Bone marrow (tissue), 2 donors: ENCODE results near the gene DISP3.

Experiments
- DNase-seq, 2 donors: peaks; one replicate each; lab custom pipeline; 2025; lab: John Stamatoyannopoulos, UW

The DISP3 gene

GRCh38 chr1:11487196-11487751 is 8.3 kb downstream of the DISP3 start:
- no peak for DNase-seq

DNA sequence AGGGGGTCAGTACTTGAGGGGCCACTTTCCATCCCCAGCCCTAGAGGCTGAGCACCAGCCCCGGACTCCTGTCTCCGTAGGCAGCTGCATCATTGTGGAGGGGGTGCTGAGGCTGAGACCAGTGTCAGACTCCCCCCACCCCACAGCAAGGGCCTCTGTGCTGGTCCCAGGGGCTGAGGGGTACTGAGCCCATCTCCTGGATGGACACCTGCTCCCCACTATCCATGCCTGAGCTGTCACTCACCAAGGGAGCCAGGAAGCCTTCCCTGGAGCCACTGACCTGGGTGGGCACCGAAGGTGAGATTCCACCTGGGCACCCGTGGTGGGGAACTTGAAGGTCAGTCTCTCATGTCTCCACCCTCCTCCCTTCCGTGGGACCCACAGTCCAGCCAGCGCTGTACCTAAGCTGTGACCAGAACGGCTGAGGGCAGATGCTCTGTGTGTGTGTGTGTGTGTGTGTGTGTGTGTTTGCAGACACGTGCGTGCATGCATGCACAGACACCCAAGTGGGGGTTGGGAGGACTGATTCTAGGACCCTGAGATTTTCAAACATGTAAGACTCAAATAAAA is 9.3 kb downstream of the DISP3 start:
- DNase-seq, result no peak

DNA sequence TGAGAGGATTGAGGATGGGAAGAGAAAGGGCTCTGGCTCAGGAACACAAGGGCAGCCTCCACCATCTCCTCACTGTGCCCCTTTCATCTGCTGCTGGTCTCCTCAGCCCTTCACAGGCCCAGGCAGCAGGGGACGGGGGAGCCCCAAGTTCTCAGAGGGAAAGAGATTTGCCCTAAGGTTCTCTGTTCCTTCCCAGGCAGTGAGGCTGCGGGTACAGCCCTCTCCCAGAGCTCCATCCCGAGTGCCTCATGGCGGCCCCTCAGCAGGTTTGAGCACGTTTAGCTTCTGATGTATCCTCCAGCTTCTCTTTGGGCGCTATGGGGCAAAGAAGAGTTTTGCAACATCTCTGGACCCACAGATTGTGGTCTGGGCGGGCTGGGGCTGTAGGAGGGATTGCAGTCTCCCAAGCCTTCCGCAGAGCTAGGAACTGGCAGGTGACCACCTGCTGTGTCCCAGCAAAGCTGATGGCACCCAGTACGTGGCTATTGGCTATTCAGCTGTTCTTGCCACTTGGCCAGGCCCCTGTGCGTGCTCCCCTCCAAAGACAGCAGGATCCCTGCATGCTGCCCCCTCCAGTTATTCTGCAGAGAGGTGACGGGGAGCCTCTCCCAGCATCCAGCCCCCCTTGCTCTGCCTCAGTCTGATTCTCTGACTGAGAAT is 10.1 kb downstream of the DISP3 start:
- no peak for DNase-seq

- no peak for DNase-seq
Observed at GRCh38 chr1:11492235-11492634, 13.3 kb downstream of the DISP3 start.

DNA sequence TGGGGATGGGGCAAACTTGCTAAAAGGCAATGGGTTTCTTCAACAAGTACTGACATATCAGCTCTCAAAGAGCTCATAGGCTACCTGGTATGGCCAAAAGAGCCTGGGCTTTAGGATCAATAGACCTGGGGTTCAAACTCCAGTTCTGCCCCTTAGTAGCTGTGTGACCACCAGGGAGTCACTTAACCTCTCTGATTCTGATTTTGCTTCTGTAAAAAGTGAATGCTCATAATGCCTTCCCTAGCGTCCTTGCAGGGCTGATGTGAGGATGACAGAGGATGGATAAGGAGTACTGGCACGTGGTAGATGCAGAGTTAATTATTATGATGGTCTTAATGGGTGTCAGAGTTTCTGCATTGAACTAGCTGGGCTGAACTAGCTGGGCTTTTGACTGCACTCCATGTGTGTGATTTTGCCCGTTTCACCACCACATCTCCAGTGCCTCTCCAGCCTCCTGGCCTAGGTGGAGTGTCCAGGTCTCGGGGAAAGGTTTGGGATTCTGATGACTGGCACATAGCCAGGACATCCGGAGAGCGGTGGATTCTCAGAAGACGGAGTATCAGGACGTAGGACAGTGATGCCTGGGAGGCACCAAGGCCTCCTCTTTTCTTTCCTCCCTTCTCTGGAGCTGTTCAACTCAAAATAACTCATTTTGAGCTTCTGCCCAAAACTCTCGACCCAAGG is 15.2 kb downstream of the DISP3 start:
- no peak for DNase-seq

DNA sequence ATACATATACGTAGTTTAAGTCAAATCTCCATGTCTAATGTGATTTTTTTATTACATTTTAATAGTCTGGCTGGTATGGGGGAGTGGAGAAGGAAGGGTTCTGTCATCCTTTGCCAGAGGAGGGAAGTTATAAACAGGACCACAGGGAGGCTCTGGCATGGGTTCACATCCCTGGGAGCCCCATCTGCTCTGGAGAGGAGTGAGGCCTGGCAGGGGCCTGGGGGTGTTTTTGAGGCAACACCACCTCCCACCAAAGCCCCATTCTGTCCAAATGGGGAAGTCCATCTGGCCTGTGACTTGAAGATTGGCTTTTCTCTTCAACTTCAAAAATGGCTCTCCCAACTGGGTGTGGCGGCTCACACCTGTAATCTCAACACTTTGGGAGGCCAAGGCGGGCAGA is 15.8 kb downstream of the DISP3 start:
- DNase-seq, result no peak

GRCh38 chr1:11495579-11495978 is 16.6 kb downstream of the DISP3 start:
- no peak for DNase-seq

GRCh38 chr1:11496551-11497080 is 17.7 kb downstream of the DISP3 start:
- DNase-seq, result no peak

DNA sequence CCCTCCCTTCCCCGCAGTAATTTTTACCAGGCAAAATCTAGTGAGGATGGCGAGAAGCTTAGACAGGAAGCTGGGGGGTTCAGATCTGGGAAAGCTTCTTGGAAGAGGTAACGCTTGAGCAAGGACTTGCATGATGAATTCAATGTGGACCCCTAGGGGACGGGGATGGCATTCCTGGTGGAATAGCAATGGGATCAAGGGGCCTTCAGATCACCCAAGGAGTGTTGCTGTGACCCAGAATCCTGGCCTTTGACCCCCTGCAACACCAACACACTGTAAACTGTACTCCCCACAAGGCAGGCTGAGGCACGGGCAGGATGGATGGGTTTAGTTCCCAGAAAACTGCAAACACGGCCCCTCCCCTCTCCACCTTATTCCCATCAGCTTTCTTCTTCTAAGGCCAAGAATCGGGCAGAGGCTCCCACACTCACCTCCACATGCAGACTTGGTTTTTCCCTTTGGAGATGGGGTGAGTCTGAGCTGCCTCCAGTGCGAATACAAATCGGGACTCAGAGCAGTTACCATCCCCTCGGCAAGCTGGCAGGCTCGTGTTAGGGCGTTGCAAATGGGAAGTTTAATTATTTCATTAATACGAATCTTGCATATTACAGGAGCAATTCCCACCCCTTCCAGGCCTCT is 20.1 kb downstream of the DISP3 start:
- no peak for DNase-seq

- DNase-seq, result no peak
Observed at GRCh38 chr1:11499601-11500331, 20.8 kb downstream of the DISP3 start.

DNA sequence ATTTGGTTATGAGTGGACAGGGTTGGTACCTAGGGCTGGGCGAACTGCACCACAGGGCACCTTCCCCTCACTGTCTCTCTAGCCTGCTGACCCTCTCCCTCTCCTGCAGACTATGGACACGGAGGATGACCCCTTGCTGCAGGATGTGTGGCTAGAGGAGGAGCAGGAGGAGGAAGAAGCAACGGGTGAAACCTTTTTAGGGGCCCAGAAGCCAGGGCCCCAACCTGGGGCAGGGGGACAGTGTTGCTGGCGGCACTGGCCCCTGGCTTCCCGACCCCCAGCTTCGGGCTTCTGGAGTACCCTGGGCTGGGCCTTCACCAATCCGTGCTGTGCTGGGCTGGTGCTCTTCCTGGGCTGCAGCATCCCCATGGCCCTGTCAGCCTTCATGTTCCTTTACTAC is 21.9 kb downstream of the DISP3 start:
- no peak for DNase-seq

- DNase-seq, result no peak
Observed at GRCh38 chr1:11501491-11501897, 22.5 kb downstream of the DISP3 start.

- DNase-seq, result no peak
Observed at GRCh38 chr1:11501906-11502485, 23.0 kb downstream of the DISP3 start.

DNA sequence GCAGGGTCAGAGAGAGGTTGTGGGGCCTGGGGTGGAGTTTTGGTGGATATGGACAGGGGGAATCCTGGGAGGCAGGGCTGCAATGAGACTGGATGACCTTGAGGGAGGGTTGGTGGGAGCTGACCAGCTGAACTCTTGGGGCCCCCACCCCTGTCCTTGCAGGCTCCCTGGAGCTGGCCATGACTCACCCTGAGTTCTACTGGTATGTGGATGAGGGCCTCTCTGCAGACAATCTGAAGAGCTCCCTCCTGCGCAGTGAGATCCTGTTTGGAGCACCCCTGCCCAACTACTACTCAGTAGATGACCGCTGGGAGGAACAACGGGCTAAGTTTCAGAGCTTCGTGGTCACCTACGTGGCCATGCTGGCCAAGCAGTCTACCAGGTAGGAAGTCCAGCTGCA is 23.6 kb downstream of the DISP3 start:
- no peak for DNase-seq

DNA sequence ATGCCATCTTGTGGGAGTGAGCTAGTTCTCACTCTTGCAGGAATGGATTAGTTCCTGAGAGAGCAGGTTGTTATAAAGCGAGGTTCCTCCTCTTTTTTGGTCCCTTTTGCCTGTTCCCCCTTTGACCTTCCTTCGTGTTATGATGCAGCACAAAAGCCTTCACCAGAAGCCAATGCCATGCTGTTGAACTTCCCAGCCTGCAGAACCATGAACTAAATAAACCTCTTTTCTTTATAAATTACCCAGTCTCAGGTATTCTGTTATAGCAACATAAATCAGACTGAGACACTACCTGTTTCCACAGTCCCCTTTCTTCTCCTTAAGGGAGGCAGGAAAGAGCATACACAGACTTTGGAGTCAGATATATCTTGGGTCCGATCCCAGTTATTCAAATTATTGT is 25.6 kb downstream of the DISP3 start:
- no peak for DNase-seq

GRCh38 chr1:11505591-11506538 is 26.9 kb downstream of the DISP3 start:
- DNase-seq, result no peak

GRCh38 chr1:11507309-11507708 is 28.4 kb downstream of the DISP3 start:
- no peak for DNase-seq

DNA sequence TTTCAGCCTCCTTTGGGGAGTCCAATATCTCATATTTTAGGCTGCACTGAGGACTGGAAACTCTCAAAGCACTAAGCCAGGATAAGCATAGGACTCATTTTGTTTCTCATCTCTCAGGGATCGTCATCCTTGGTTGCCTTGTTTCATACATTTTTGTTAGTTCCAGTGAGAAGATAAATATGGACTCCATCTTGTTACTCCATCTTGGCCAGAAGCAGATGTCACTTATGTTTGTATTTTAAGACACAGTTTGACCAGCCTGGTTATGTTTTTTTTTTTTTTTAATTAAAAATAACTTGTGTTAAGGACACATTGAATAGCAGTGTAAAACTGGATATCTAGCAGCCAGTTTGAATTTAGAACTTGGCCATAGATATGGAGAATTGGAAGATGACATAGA is 34.7 kb downstream of the DISP3 start:
- DNase-seq, result no peak

- no peak for DNase-seq
Observed at GRCh38 chr1:11514366-11514765, 35.4 kb downstream of the DISP3 start.
